Natural killer cell (primary cell): ENCODE data around the gene LPIN3. TPM values are rescaled to one million over a fixed set of nuclear protein-coding genes. Genes with fewer than 3 reads are reported as not detected.

Experiments
- ATAC-seq, 3 donors: fragments of 150-1000 bp in 2 of 3; fragments of 200-7000 bp in 1 of 3; cut with Tn5 transposase; 1 replicate in 1 of 3; 2 replicates in 2 of 3; pipeline ENCODE4 v1.10.0; 2021; ENCODE audit warnings: mild to moderate bottlenecking in 2 of 3, moderate library complexity in 2 of 3
- DNase-seq, 2 donors: peaks; one replicate each; pipeline versions ENCODE4 v3.0.0 to v3.0.0-alpha.2; 2013 to 2021; ENCODE audit warnings: mixed read lengths in 1 of 2
- H3K27ac ChIP-seq: one replicate; pipeline ENCODE4 v1.5.1; 2013; ENCODE audit warnings: mild to moderate bottlenecking, low read length
- H3K27me3 ChIP-seq: one replicate; pipeline ENCODE4 v1.6.1; 2013; ENCODE audit warnings: low read length; ENCODE audit not compliant: control insufficient read depth, insufficient read depth
- H3K36me3 ChIP-seq: one replicate; pipeline ENCODE4 v1.6.1; 2013; ENCODE audit warnings: low read length; ENCODE audit not compliant: control insufficient read depth, insufficient read depth
- H3K4me1 ChIP-seq: one replicate; pipeline ENCODE4 v1.6.1; 2013; ENCODE audit warnings: low read length; ENCODE audit not compliant: control insufficient read depth, insufficient read depth
- H3K4me3 ChIP-seq: one replicate; pipeline ENCODE4 v1.5.1; 2013; ENCODE audit warnings: low read length
- H3K9me3 ChIP-seq: one replicate; pipeline ENCODE4 v1.6.1; 2013; ENCODE audit warnings: low read length; ENCODE audit not compliant: control insufficient read depth, insufficient read depth
- H3K27ac Mint-ChIP-seq, 2 donors: one replicate each; pipeline ENCODE4 v1.8.0; 2022; ENCODE audit warnings: mild to moderate bottlenecking in 2 of 2, mixed read lengths in 2 of 2, moderate library complexity in 1 of 2
- H3K27me3 Mint-ChIP-seq, 2 donors: one replicate each; pipeline ENCODE4 v1.8.0; 2022; ENCODE audit warnings: low read depth in 2 of 2, mixed read lengths in 2 of 2
- H3K36me3 Mint-ChIP-seq: one replicate; pipeline ENCODE4 v1.8.0; 2022; ENCODE audit warnings: mixed read lengths
- H3K4me1 Mint-ChIP-seq, 2 donors: one replicate each; pipeline ENCODE4 v1.8.0; 2022; ENCODE audit warnings: mixed read lengths in 2 of 2
- H3K4me3 Mint-ChIP-seq: one replicate; pipeline ENCODE4 v1.8.0; 2022; ENCODE audit warnings: mild to moderate bottlenecking, moderate library complexity, mixed read lengths
- H3K9me3 Mint-ChIP-seq, 2 donors: one replicate each; pipeline ENCODE4 v1.8.0; 2022; ENCODE audit warnings: mixed read lengths in 2 of 2
- CTCF ChIP-seq: fragments of 200-600 bp; IDR thresholded peaks from one replicate; pipeline ENCODE4 v1.8.0; 2022; ENCODE audit warnings: antibody characterized with exemption
- WGBS: methylation state at CpG from one replicate; pipeline ENCODE4 v1.1.7; 2013; ENCODE audit warnings: missing lambda C conversion rate; ENCODE audit not compliant: insufficient coverage; 5-methylcytosine and 5-hydroxymethylcytosine counted together
- intact Hi-C: fragments of 100-400 bp; cut with micrococcal nuclease; formaldehyde crosslinking; loops from one replicate; pipeline ENCODE4 v1.14.2; 2022
- total RNA-seq, 4 donors: library from RNA; stranded (reverse); fragments of 120-200 nt in 1 of 4; gene quantifications; one replicate each; pipeline versions ENCODE4 v1.2.3 to v1.2.4, GENCODE V29; 2013 to 2022

Gene LPIN3
- total RNA-seq, 3 donors from 2014 or later (not counting 1 experiment from before 2014, with no cell fraction given): 0.07 to 0.28 TPM; not detected in 1

- Histone ChIP-seq H3K27ac (no peak overlapping the region), H3K4me3 (no peak overlapping the region), H3K9me3 (no peaks in the 10 kb centered on the region), H3K4me1 (no peaks in the 10 kb centered on the region), H3K27me3 (no peaks in the 10 kb centered on the region), H3K36me3 (no peaks in the 10 kb centered on the region)
- Mint-ChIP-seq H3K9me3 (no peaks in the 10 kb centered on the region), H3K4me3 (no peak overlapping the region), H3K27ac (no peak overlapping the region), H3K36me3 (no peaks in the 10 kb centered on the region), H3K4me1 (no peaks in the 10 kb centered on the region), H3K27me3 (peaks cover 34 to 49% of the 10 kb centered on the region in 2 donors)
- 53% methylated on average over 12 of the region's 12 CpGs for WGBS
- DNase-seq: no peak
- intact Hi-C loops: no loop called here
- ATAC-seq: no peak
- no peak for TF ChIP-seq CTCF
Measured at GRCh38 chr20:41380551-41381193, 40.1 kb downstream of the LPIN3 start.

GRCh38 chr20:41382791-41383305 is 42.2 kb downstream of the LPIN3 start:
- WGBS: 88% methylated on average over 6 of the region's 7 CpGs
- H3K27ac Mint-ChIP-seq: no peak overlapping the region
- no peak overlapping the region for H3K27ac ChIP-seq
- H3K9me3 Mint-ChIP-seq: no peaks in the 10 kb centered on the region
- H3K4me3 ChIP-seq: no peak overlapping the region
- no peaks in the 10 kb centered on the region for H3K4me1 Mint-ChIP-seq
- DNase-seq (no peak), ATAC-seq (no peak)
- no peaks in the 10 kb centered on the region for H3K36me3 Mint-ChIP-seq
- no peaks in the 10 kb centered on the region for H3K27me3 ChIP-seq
- no peak overlapping the region for H3K4me3 Mint-ChIP-seq
- intact Hi-C loops: no loop called here
- peaks cover 24 to 37% of the 10 kb centered on the region in 2 donors for H3K27me3 Mint-ChIP-seq
- no peaks in the 10 kb centered on the region for H3K9me3 ChIP-seq
- TF ChIP-seq CTCF: no peak
- no peaks in the 10 kb centered on the region for H3K4me1 ChIP-seq
- no peaks in the 10 kb centered on the region for H3K36me3 ChIP-seq

- Histone ChIP-seq H3K4me1 (no peaks in the 10 kb centered on the region), H3K27me3 (no peaks in the 10 kb centered on the region), H3K4me3 (no peak overlapping the region), H3K27ac (no peak overlapping the region), H3K9me3 (no peaks in the 10 kb centered on the region), H3K36me3 (no peaks in the 10 kb centered on the region)
- TF ChIP-seq CTCF: no peak
- Mint-ChIP-seq H3K27ac (no peak overlapping the region), H3K4me1 (no peaks in the 10 kb centered on the region), H3K4me3 (no peak overlapping the region), H3K27me3 (peaks cover 8 to 10% of the 10 kb centered on the region in 2 donors), H3K9me3 (no peaks in the 10 kb centered on the region), H3K36me3 (no peaks in the 10 kb centered on the region)
- no peak for DNase-seq
- no peak for ATAC-seq
- intact Hi-C loops: no loop called here
- 86% methylated on average over 14 of the region's 14 CpGs for WGBS
Measured at GRCh38 chr20:41386502-41387427, 46.1 kb downstream of the LPIN3 start.
